IMR-90 (cell line): ENCODE data around the gene IFIH1. TPM values are rescaled to one million over a fixed set of nuclear protein-coding genes. Genes with fewer than 3 reads are reported as not detected.

ENCODE experiments used
- ATAC-seq: fragments of 200-7000 bp; cut with Tn5 transposase; 2 replicates; pipeline ENCODE4 v1.9.1; 2020; ENCODE audit warnings: low read depth, mild to moderate bottlenecking, moderate library complexity
- BruUV-seq: library from RNA; stranded (reverse); fragments of 400-500 nt; replicated peaks from 2 replicates; lab custom pipeline; 2021; lab: Mats Ljungman, UMichigan
- CTCF ChIA-PET: fragments of 300-600 bp; formaldehyde crosslinking; extraction: SDS; loops from one replicate; lab custom pipeline; 2021; ENCODE audit warnings: antibody characterized with exemption; lab: Yijun Ruan, JAX
- POLR2A ChIA-PET: fragments of 300-600 bp; sonication (Branson Sonifier 250); formaldehyde crosslinking; loops from one replicate; lab custom pipeline; 2022; ENCODE audit warnings: antibody characterized with exemption; ENCODE audit not compliant: unreplicated experiment; lab: Charles Lee
- DNase-seq: peaks from one replicate; pipeline ENCODE4 v3.0.0; 2013
- H2AFZ ChIP-seq: replicated peaks from 2 replicates; pipeline ENCODE3; 2013; ENCODE audit warnings: low read length, mild to moderate bottlenecking; ENCODE audit not compliant: poor library complexity
- H2AK5ac ChIP-seq: 2 replicates; pipeline ENCODE4 v1.6.1; 2013; ENCODE audit warnings: low read depth, low read length, inconsistent platforms
- H2AK9ac ChIP-seq: replicated peaks from 2 replicates; pipeline ENCODE3; 2013; ENCODE audit warnings: mild to moderate bottlenecking, low read depth, low read length, moderate library complexity; ENCODE audit not compliant: poor library complexity
- H2BK120ac ChIP-seq: 2 replicates; pipeline ENCODE4 v1.6.1; 2013; ENCODE audit warnings: low read depth, low read length, inconsistent platforms
- H2BK15ac ChIP-seq: 3 replicates; pipeline ENCODE4 v1.6.1; 2013; ENCODE audit warnings: low read depth, low read length, inconsistent platforms
- H2BK20ac ChIP-seq: 2 replicates; pipeline ENCODE4 v1.6.1; 2013; ENCODE audit warnings: low read depth, mild to moderate bottlenecking, inconsistent platforms, low read length, moderate library complexity
- H2BK5ac ChIP-seq: 2 replicates; pipeline ENCODE4 v1.6.1; 2013; ENCODE audit warnings: mild to moderate bottlenecking, low read depth, low read length, inconsistent platforms; ENCODE audit not compliant: poor library complexity, severe bottlenecking
- H3K14ac ChIP-seq: replicated peaks from 2 replicates; pipeline ENCODE4 v1.6.1; 2013; ENCODE audit warnings: low read depth, low read length, inconsistent platforms
- H3K18ac ChIP-seq: 2 replicates; pipeline ENCODE4 v1.6.1; 2013; ENCODE audit warnings: low read depth, low read length, control low read depth
- H3K23ac ChIP-seq: 2 replicates; pipeline ENCODE4 v1.6.1; 2013; ENCODE audit warnings: low read depth, low read length, inconsistent platforms
- H3K27ac ChIP-seq: 2 replicates; pipeline ENCODE4 v1.5.1; 2013; ENCODE audit warnings: mild to moderate bottlenecking, control low read depth, low read length; ENCODE audit not compliant: insufficient read depth
- H3K27me3 ChIP-seq: 2 replicates; pipeline ENCODE4 v1.6.1; 2013; ENCODE audit warnings: low read length; ENCODE audit not compliant: control insufficient read depth, insufficient read depth
- H3K36me3 ChIP-seq: 2 replicates; pipeline ENCODE4 v1.6.1; 2013; ENCODE audit warnings: low read length, mixed read lengths; ENCODE audit not compliant: control insufficient read depth, insufficient read depth
- H3K4ac ChIP-seq: 2 replicates; pipeline ENCODE4 v1.6.1; 2013; ENCODE audit warnings: low read depth, low read length, inconsistent platforms
- H3K4me1 ChIP-seq: 2 replicates; pipeline ENCODE4 v1.6.1; 2013; ENCODE audit warnings: low read length, mixed read lengths; ENCODE audit not compliant: control insufficient read depth, insufficient read depth
- H3K4me2 ChIP-seq: 2 replicates; pipeline ENCODE4 v1.6.1; 2013; ENCODE audit warnings: low read depth, mild to moderate bottlenecking, control low read depth, low read length, moderate library complexity
- H3K4me3 ChIP-seq: 2 replicates; pipeline ENCODE4 v1.5.1; 2013; ENCODE audit warnings: low read depth, mild to moderate bottlenecking, control low read depth, low read length, moderate library complexity; ENCODE audit not compliant: insufficient read depth
- H3K56ac ChIP-seq: 2 replicates; pipeline ENCODE4 v1.6.1; 2013; ENCODE audit warnings: low read length, inconsistent platforms; ENCODE audit not compliant: insufficient read depth; ENCODE audit errors: extremely low read depth
- H3K79me1 ChIP-seq, 2 experiments: 2 replicates each; pipeline ENCODE4 v1.6.1; 2013; ENCODE audit warnings: low read length in 2 of 2, inconsistent platforms in 1 of 2, low read depth in 1 of 2
- H3K9ac ChIP-seq: 2 replicates; pipeline ENCODE4 v1.6.1; 2013; ENCODE audit warnings: low read depth, low read length, control low read depth
- H3K9me1 ChIP-seq: 2 replicates; pipeline ENCODE4 v1.6.1; 2013; ENCODE audit warnings: low read length, inconsistent platforms; ENCODE audit not compliant: insufficient read depth
- H3K9me3 ChIP-seq: 2 replicates; pipeline ENCODE4 v1.6.1; 2013; ENCODE audit warnings: low read length; ENCODE audit not compliant: control insufficient read depth, insufficient read depth
- H4K20me1 ChIP-seq: 2 replicates; pipeline ENCODE4 v1.6.1; 2013; ENCODE audit warnings: low read length, inconsistent platforms; ENCODE audit not compliant: insufficient read depth
- H4K5ac ChIP-seq: 2 replicates; pipeline ENCODE4 v1.6.1; 2013; ENCODE audit warnings: mild to moderate bottlenecking, low read depth, low read length, control low read depth
- H4K8ac ChIP-seq, 2 experiments: 2 replicates each; pipeline ENCODE4 v1.6.1; 2013; ENCODE audit warnings: low read depth in 2 of 2, low read length in 2 of 2, control low read depth in 1 of 2, inconsistent platforms in 1 of 2
- H4K91ac ChIP-seq: 2 replicates; pipeline ENCODE4 v1.6.1; 2013; ENCODE audit warnings: low read depth, low read length, inconsistent platforms; ENCODE audit not compliant: insufficient read depth
- BHLHE40 ChIP-seq: fragments of 150-350 bp; IDR thresholded peaks from 2 replicates; pipeline ENCODE4 v1.6.1; 2016; ENCODE audit warnings: mild to moderate bottlenecking, low read depth, low read length
- CEBPB ChIP-seq: IDR thresholded peaks from 2 replicates; pipeline ENCODE4 v1.6.1; 2012; ENCODE audit warnings: low read depth, low read length, improper control_type of control experiment
- CHD1 ChIP-seq: IDR thresholded peaks from 2 replicates; pipeline ENCODE4 v1.6.1; 2012; ENCODE audit warnings: low read depth, low read length, improper control_type of control experiment
- CTCF ChIP-seq: conservative IDR thresholded peaks from 2 replicates; pipeline ENCODE4 v1.5.1; 2012; ENCODE audit warnings: mild to moderate bottlenecking, low read depth, low read length, improper control_type of control experiment
- FOS ChIP-seq: fragments of 150-350 bp; IDR thresholded peaks from 2 replicates; pipeline ENCODE4 v1.6.1; 2016; ENCODE audit warnings: low read depth, low read length
- MXI1 ChIP-seq: IDR thresholded peaks from 2 replicates; pipeline ENCODE4 v1.6.1; 2012; ENCODE audit warnings: low read depth, mild to moderate bottlenecking, low read length, moderate library complexity, borderline replicate concordance
- NFE2L2 ChIP-seq: fragments of 150-350 bp; IDR thresholded peaks from 2 replicates; pipeline ENCODE4 v1.6.1; 2016; ENCODE audit warnings: low read depth, mild to moderate bottlenecking, low read length
- POLR2A ChIP-seq: IDR thresholded peaks from 2 replicates; pipeline ENCODE4 v1.6.1; 2012; ENCODE audit warnings: mild to moderate bottlenecking, low read depth, low read length
- RCOR1 ChIP-seq: IDR thresholded peaks from 2 replicates; pipeline ENCODE4 v1.6.1; 2012; ENCODE audit warnings: mild to moderate bottlenecking, low read length, improper control_type of control experiment; ENCODE audit not compliant: insufficient replicate concordance
- RFX5 ChIP-seq: IDR thresholded peaks from 2 replicates; pipeline ENCODE4 v1.8.0; 2012; ENCODE audit warnings: low read depth, mild to moderate bottlenecking, low read length, moderate library complexity
- SMC3 ChIP-seq: fragments of 150-350 bp; IDR thresholded peaks from 2 replicates; pipeline ENCODE4 v1.6.1; 2016; ENCODE audit warnings: low read depth, mild to moderate bottlenecking, antibody characterized with exemption, low read length, moderate library complexity
- USF2 ChIP-seq: fragments of 150-350 bp; IDR thresholded peaks from 2 replicates; pipeline ENCODE4 v1.6.1; 2017; ENCODE audit warnings: mild to moderate bottlenecking, antibody characterized with exemption, low read length, low read depth
- WGBS, 2 experiments: methylation state at CpG; one replicate each; pipeline versions ENCODE4 v1.1.5 to v1.1.7; 2013; ENCODE audit warnings: missing lambda C conversion rate in 2 of 2; ENCODE audit not compliant: insufficient read length in 1 of 2; ENCODE audit errors: extremely low coverage in 2 of 2; 5-methylcytosine and 5-hydroxymethylcytosine counted together
- dilution Hi-C: fragments of 300-500 bp; cut with HindIII; formaldehyde crosslinking; loops from one replicate; pipeline ENCODE4 v1.14.3; 2018; ENCODE audit warnings: low sequenced_read_pairs; ENCODE audit not compliant: unreplicated experiment
- in situ Hi-C: fragments of 300-500 bp; cut with MboI; formaldehyde crosslinking; loops from 3 replicates; pipeline ENCODE4 v1.14.3; 2019; ENCODE audit warnings: low sequenced_read_pairs, inconsistent platforms, mixed read lengths
- intact Hi-C: fragments of 100-400 bp; cut with micrococcal nuclease; formaldehyde crosslinking; loops from 2 replicates; pipeline ENCODE4 v1.10.0; 2022
- polyA plus RNA-seq, 3 experiments: library from polyadenylated mRNA; depleted of rRNA; stranded (reverse); fragments of >200 nt; gene quantifications; 2 replicates each; pipeline ENCODE4 v1.2.3, GENCODE V29; 2012; ENCODE audit warnings: low replicate concordance in 1 of 3
- total RNA-seq: library from RNA; depleted of rRNA; stranded (reverse); fragments of >200 nt; gene quantifications from 2 replicates; pipeline ENCODE4 v1.2.3, GENCODE V29; 2012

The IFIH1 gene
- total and polyA plus RNA-seq, 2 of the 4 experiments (the other 2 are of a cell fraction) = 1.3 to 1.4 TPM

- intact Hi-C loops = no loop called here
- Histone ChIP-seq H3K4ac (peak overlapping the region; percentile 46), H3K36me3 (peaks cover 11% of the 10 kb centered on the region), H3K18ac (peak overlapping the region; percentile 77; the same call in 1 of the 2 replicates), H3K9me1 (peaks cover 3% of the 10 kb centered on the region), H3K14ac (peak overlapping the region; percentile 13; the same call in 1 of the 2 replicates), H3K9me3 (peaks cover 4% of the 10 kb centered on the region; the same call in 1 of the 2 replicates), H4K8ac (peak overlapping the region; percentile 1 to 16; a peak in 2 of 4 replicates), H3K27me3 (no peaks in the 10 kb centered on the region), H2BK5ac (peak overlapping the region; percentile 60), H3K27ac (no peak overlapping the region), H2AFZ (no peak overlapping the region), H3K4me2 (peak overlapping the region; percentile 5; the same call in 1 of the 2 replicates), H3K4me1 (peaks cover 11% of the 10 kb centered on the region), H2BK15ac (peak overlapping the region; percentile 91; the same call in 2 of the 3 replicates), H2AK9ac (no peak overlapping the region), H2AK5ac (no peak overlapping the region), H3K79me1 (peaks cover 5 to 45% of the 10 kb centered on the region in 2 experiments), H3K4me3 (no peak overlapping the region), H4K5ac (peak overlapping the region; percentile 22; the same call in 1 of the 2 replicates), H3K56ac (no peak overlapping the region), H3K9ac (no peak overlapping the region), H2BK20ac (0 out of 2 replicates have a peak overlapping the region, but pooled peaks have one; percentile 42), H4K91ac (peak overlapping the region; percentile 4), H4K20me1 (no peaks in the 10 kb centered on the region), H3K23ac (peak overlapping the region; percentile 54; the same call in 1 of the 2 replicates), H2BK120ac (peak overlapping the region; percentile 32; the same call in 1 of the 2 replicates)
- CTCF ChIA-PET = interaction anchor here (1.2 to 3.2 kb wide), 2 partner anchors 9 to 10 kb away, joined by 3 to 12 read pairs; no protein-coding TSS in a partner anchor
- ATAC-seq (no peak), DNase-seq (no peak)
- no TSS peak for BruUV-seq
- in situ Hi-C loops = no loop called here
- POLR2A ChIA-PET = no interaction called here
- dilution Hi-C loops = no loop called here
- TF ChIP-seq RFX5 (no peak), MXI1 (no peak), POLR2A (no peak), CTCF (no peak), RCOR1 (no peak), CEBPB (no peak), BHLHE40 (no peak), SMC3 (no peak), USF2 (no peak), NFE2L2 (no peak), FOS (no peak), CHD1 (no peak)
- no CpG with 5 or more reads among the region's 1 CpG for WGBS, 2 experiments
Measured at GRCh38 chr2:162230761-162231160, 87.7 kb downstream of the IFIH1 start.
